Stomach (tissue), 9 donors: ENCODE results near the gene BMP7. TPM values are rescaled to one million over a fixed set of nuclear protein-coding genes. Genes with fewer than 3 reads are reported as not detected.
"Not testable (repeated sequence)": the region's sequence is repeated elsewhere in the genome, so short reads cannot be mapped to it uniquely, and the experiment has no call there.

Experiments used
- DNase-seq, 2 donors: peaks; one replicate each; pipeline versions ENCODE4 v3.0.0 to v3.0.0-alpha.2; 2013 to 2019
- H3K27ac ChIP-seq, 5 donors: fragments of 200-600 bp in 4 of 5; sonication (generic) in 4 of 5; one replicate each; pipeline ENCODE4 v1.5.1; 2013 to 2019; ENCODE audit warnings: mild to moderate bottlenecking in 1 of 5, moderate library complexity in 1 of 5
- H3K27me3 ChIP-seq, 3 donors: fragments of 200-600 bp; sonication (generic); one replicate each; pipeline ENCODE4 v1.5.1; 2017 to 2019; ENCODE audit warnings: mixed run types in 1 of 3
- H3K36me3 ChIP-seq, 4 donors: fragments of 200-600 bp; sonication (generic); 1 replicate in 3 of 4; 2 replicates in 1 of 4; pipeline ENCODE4 v1.5.1; 2016 to 2019
- H3K4me1 ChIP-seq, 4 donors: fragments of 200-600 bp; sonication (generic); one replicate each; pipeline ENCODE4 v1.5.1; 2016 to 2019
- H3K4me3 ChIP-seq, 4 donors: fragments of 200-600 bp; sonication (generic) in 3 of 4; one replicate each; pipeline ENCODE4 v1.5.1; 2016 to 2019; ENCODE audit warnings: mild to moderate bottlenecking in 1 of 4
- H3K9me3 ChIP-seq, 4 donors: fragments of 200-600 bp; sonication (generic); one replicate each; pipeline ENCODE4 v1.5.1; 2016 to 2019
- CTCF ChIP-seq, 7 experiments: fragments of 450-650 bp in 4 of 7; fragments of 200-600 bp in 3 of 7; sonication (generic) in 3 of 7; IDR thresholded peaks; one replicate each; pipeline ENCODE4 v1.5.1; 2016 to 2019; ENCODE audit warnings: antibody characterized with exemption in 7 of 7, control low read depth in 2 of 7, mild to moderate bottlenecking in 1 of 7
- EP300 ChIP-seq: sonication (generic); formaldehyde crosslinking; IDR thresholded peaks from one replicate; pipeline ENCODE4 v1.6.1; 2017; ENCODE audit warnings: antibody characterized with exemption
- POLR2A ChIP-seq, 4 donors: fragments of 450-650 bp; IDR thresholded peaks; one replicate each; pipeline ENCODE4 v1.6.1; 2016; ENCODE audit warnings: antibody characterized with exemption in 4 of 4, control low read depth in 2 of 4, mild to moderate bottlenecking in 1 of 4, moderate library complexity in 1 of 4
- POLR2AphosphoS5 ChIP-seq, 3 donors: sonication (generic); formaldehyde crosslinking; IDR thresholded peaks; one replicate each; pipeline ENCODE4 v1.6.1; 2016; ENCODE audit warnings: antibody characterized with exemption in 3 of 3
- WGBS, 5 donors: extraction: QIAGEN DNeasy Blood & Tissue Kit in 3 of 5; methylation state at CpG; one replicate each; pipeline versions ENCODE4 v1.1.5 to v1.1.7; 2013 to 2018; 5-methylcytosine and 5-hydroxymethylcytosine counted together
- intact Hi-C: fragments of 100-400 bp; cut with DNase I; formaldehyde crosslinking; loops from one replicate; pipeline ENCODE4 v1.15.1; 2023; ENCODE audit warnings: low total_unique reads
- polyA plus RNA-seq, 3 donors: library from polyadenylated mRNA; stranded (reverse); fragments of 200-250 nt; gene quantifications; one replicate each; pipeline ENCODE4 v1.2.3, GENCODE V29; 2013
- total RNA-seq, 5 donors: library from RNA; depleted of rRNA; stranded (reverse); fragments of >200 nt; gene quantifications; one replicate each; pipeline versions ENCODE4 v1.1.0 to v1.2.3, GENCODE V29; 2014 to 2016
- donor health status: healthy with polysubstance abuse.
- donor health status: Bipolar disorder and iron deficiency.
- donor health status: healthy.

BMP7 gene
- total and polyA plus RNA-seq, 8 donors = under 0.01 to 11.0 (median 2.4) TPM

- peaks cover 0 to 16% (median 0%) of the 10 kb centered on the region in 3 donors for H3K27me3 ChIP-seq
- peaks cover 0 to 5% (median 0%) of the 10 kb centered on the region in 4 donors for H3K9me3 ChIP-seq
- 79 to 92% (median 89%) methylated on average over 8 of the region's 8 CpGs for WGBS, 5 donors
- H3K4me1 ChIP-seq = no peaks in the 10 kb centered on the region
- intact Hi-C loops = no loop called here
- no peaks in the 10 kb centered on the region for H3K36me3 ChIP-seq
- TF ChIP-seq EP300 = no peak
- TF ChIP-seq POLR2AphosphoS5 (IDR thresholded peaks at IDR 0.05) = no peak
- TF ChIP-seq POLR2A (IDR thresholded peaks at IDR 0.05) = no peak
- no peak for TF ChIP-seq CTCF (IDR thresholded peaks at IDR 0.05)
- no peak for DNase-seq
- no peak overlapping the region for H3K4me3 ChIP-seq
- H3K27ac ChIP-seq = no peak overlapping the region
Observed at GRCh38 chr20:57160985-57161384, 105.5 kb downstream of the BMP7 start.

- WGBS, 5 donors = 82 to 87% (median 85%) methylated on average over 16 of the region's 16 CpGs
- intact Hi-C loops = no loop called here
- Histone ChIP-seq H3K4me3 (no peak overlapping the region), H3K27me3 (peaks cover 0 to 16% (median 0%) of the 10 kb centered on the region in 3 donors), H3K36me3 (no peaks in the 10 kb centered on the region), H3K9me3 (peaks cover 0 to 5% (median 0%) of the 10 kb centered on the region in 4 donors), H3K27ac (no peak overlapping the region), H3K4me1 (no peaks in the 10 kb centered on the region)
- no peak for DNase-seq
- no peak for TF ChIP-seq CTCF (IDR thresholded peaks at IDR 0.05)
- TF ChIP-seq POLR2AphosphoS5 (IDR thresholded peaks at IDR 0.05) = no peak
- TF ChIP-seq POLR2A (IDR thresholded peaks at IDR 0.05) = no peak
- TF ChIP-seq EP300 = no peak
Observed at GRCh38 chr20:57159945-57160610, 106.4 kb downstream of the BMP7 start.

GRCh38 chr20:57159193-57159851 is 107.1 kb downstream of the BMP7 start:
- Histone ChIP-seq H3K4me1 (no peaks in the 10 kb centered on the region), H3K27ac (no peak overlapping the region), H3K9me3 (peaks cover 0 to 5% (median 0%) of the 10 kb centered on the region in 4 donors), H3K4me3 (no peak overlapping the region), H3K36me3 (no peaks in the 10 kb centered on the region), H3K27me3 (peaks cover 0 to 16% (median 0%) of the 10 kb centered on the region in 3 donors)
- TF ChIP-seq CTCF (IDR thresholded peaks at IDR 0.05) (no peak), EP300 (no peak), POLR2AphosphoS5 (IDR thresholded peaks at IDR 0.05) (no peak), POLR2A (IDR thresholded peaks at IDR 0.05) (no peak)
- DNase-seq = no peak
- WGBS, 5 donors = 37 to 53% (median 46%) methylated on average over 13 of the region's 13 CpGs
- intact Hi-C loops = no loop called here

- intact Hi-C loops = no loop called here
- H3K27me3 ChIP-seq = peaks cover 0 to 16% (median 0%) of the 10 kb centered on the region in 3 donors
- H3K9me3 ChIP-seq = no peaks in the 10 kb centered on the region
- H3K4me3 ChIP-seq = no peak overlapping the region
- no peak for DNase-seq
- TF ChIP-seq POLR2A (IDR thresholded peaks at IDR 0.05) (no peak), CTCF (IDR thresholded peaks at IDR 0.05) (no peak), EP300 (no peak), POLR2AphosphoS5 (IDR thresholded peaks at IDR 0.05) (no peak)
- 68 to 81% (median 74%) methylated on average over 4 to 7 of the region's 7 CpGs for WGBS, 5 donors
- H3K4me1 ChIP-seq = no peaks in the 10 kb centered on the region
- no peak overlapping the region for H3K27ac ChIP-seq
- H3K36me3 ChIP-seq = no peaks in the 10 kb centered on the region
Observed at GRCh38 chr20:57158474-57158873, 108.0 kb downstream of the BMP7 start.

- H3K9me3 ChIP-seq, H3K4me3 ChIP-seq, H3K4me1 ChIP-seq, DNase-seq, intact Hi-C loops, H3K27ac ChIP-seq, H3K36me3 ChIP-seq: not testable (repeated sequence)
- peaks cover 0 to 16% (median 0%) of the 10 kb centered on the region in 3 donors for H3K27me3 ChIP-seq
- WGBS, 5 donors = 69 to 88% (median 86%) methylated on average over 9 of the region's 9 CpGs
Observed at GRCh38 chr20:57157787-57158186, 108.7 kb downstream of the BMP7 start.
